GM23338 (cell line): ENCODE results near the gene FAXC. TPM values are rescaled to one million over a fixed set of nuclear protein-coding genes. Genes with fewer than 3 reads are reported as not detected.
A peak's percentile ranks its signal among the peaks of the same experiment; 100 is the strongest.

Experiments
- ATAC-seq: fragments of 200-7000 bp; cut with Tn5 transposase; 3 replicates; pipeline ENCODE4 v1.9.1; 2020
- DNase-seq: peaks from one replicate; pipeline ENCODE4 v3.0.0-alpha.2; 2015; ENCODE audit warnings: low spot score
- H2AFZ ChIP-seq: fragments of 200-600 bp; sonication (generic); 2 replicates; pipeline ENCODE4 v1.8.0; 2016; ENCODE audit warnings: antibody characterized with exemption, mild to moderate bottlenecking, moderate library complexity
- H3F3A ChIP-seq: fragments of 200-600 bp; sonication (generic); replicated peaks from 2 replicates; pipeline ENCODE4 v1.8.0; 2017; ENCODE audit warnings: antibody characterized with exemption, mixed run types, low read depth
- H3K27ac ChIP-seq: fragments of 200-600 bp; sonication (generic); 2 replicates; pipeline ENCODE4 v1.6.1; 2016; ENCODE audit warnings: low read depth
- H3K27me3 ChIP-seq: fragments of 200-600 bp; sonication (generic); 2 replicates; pipeline ENCODE4 v1.8.0; 2016; ENCODE audit warnings: mild to moderate bottlenecking, mixed run types, moderate library complexity; ENCODE audit not compliant: insufficient read depth
- H3K36me3 ChIP-seq: fragments of 200-600 bp; sonication (generic); 2 replicates; pipeline ENCODE4 v1.8.0; 2016; ENCODE audit warnings: mild to moderate bottlenecking; ENCODE audit not compliant: insufficient read depth
- H3K4me1 ChIP-seq: fragments of 200-600 bp; sonication (generic); 2 replicates; pipeline ENCODE4 v1.8.0; 2016; ENCODE audit warnings: mild to moderate bottlenecking, moderate library complexity; ENCODE audit not compliant: insufficient read depth
- H3K4me2 ChIP-seq: fragments of 200-600 bp; sonication (generic); 2 replicates; pipeline ENCODE4 v1.7.1; 2017; ENCODE audit warnings: mixed run types
- H3K4me3 ChIP-seq: fragments of 200-600 bp; sonication (generic); 2 replicates; pipeline ENCODE4 v1.6.1; 2016; ENCODE audit warnings: mixed run types
- H3K79me2 ChIP-seq: fragments of 200-600 bp; sonication (generic); replicated peaks from 2 replicates; pipeline ENCODE4 v1.8.0; 2017; ENCODE audit warnings: mild to moderate bottlenecking; ENCODE audit not compliant: insufficient read depth
- H3K9me2 ChIP-seq: fragments of 200-600 bp; sonication (generic); 2 replicates; pipeline ENCODE4 v1.8.0; 2017; ENCODE audit not compliant: insufficient read depth
- H4K20me1 ChIP-seq: fragments of 200-600 bp; sonication (generic); replicated peaks from 2 replicates; pipeline ENCODE4 v1.8.0; 2017; ENCODE audit warnings: mild to moderate bottlenecking; ENCODE audit not compliant: insufficient read depth
- H3K27ac Mint-ChIP-seq: 2 replicates; pipeline ENCODE4 v1.8.0; 2020; ENCODE audit warnings: inconsistent platforms, mild to moderate bottlenecking, moderate library complexity, mixed read lengths
- H3K27me3 Mint-ChIP-seq: 3 replicates; pipeline ENCODE4 v1.8.0; 2022; ENCODE audit warnings: low read depth, mild to moderate bottlenecking, moderate library complexity, mixed read lengths, inconsistent platforms; ENCODE audit not compliant: insufficient read depth, poor library complexity
- H3K36me3 Mint-ChIP-seq: 3 replicates; pipeline ENCODE4 v1.8.0; 2021; ENCODE audit warnings: low read depth, mild to moderate bottlenecking, inconsistent platforms, moderate library complexity, mixed read lengths
- H3K4me1 Mint-ChIP-seq: 3 replicates; pipeline ENCODE4 v1.8.0; 2020; ENCODE audit warnings: mild to moderate bottlenecking, inconsistent platforms, mixed read lengths
- H3K4me3 Mint-ChIP-seq: 3 replicates; pipeline ENCODE4 v1.8.0; 2021; ENCODE audit warnings: moderate library complexity, mild to moderate bottlenecking, inconsistent platforms, mixed read lengths
- H3K9me3 Mint-ChIP-seq: 3 replicates; pipeline ENCODE4 v1.8.0; 2020; ENCODE audit warnings: moderate library complexity, mild to moderate bottlenecking, inconsistent platforms, mixed read lengths
- EZH2 ChIP-seq: fragments of 200-600 bp; sonication (generic); IDR thresholded peaks from one replicate; pipeline ENCODE4 v1.8.0; 2017; ENCODE audit warnings: antibody characterized with exemption, mild to moderate bottlenecking, low read depth; ENCODE audit not compliant: unreplicated experiment
- EZH2phosphoT487 ChIP-seq: fragments of 200-600 bp; sonication (generic); IDR thresholded peaks from one replicate; pipeline ENCODE4 v1.8.1; 2018; ENCODE audit warnings: antibody characterized with exemption; ENCODE audit not compliant: unreplicated experiment
- JUNB ChIP-seq: IDR thresholded peaks from one replicate; pipeline ENCODE4 v1.6.1; 2016; ENCODE audit warnings: antibody characterized with exemption; ENCODE audit not compliant: unreplicated experiment
- NANOG ChIP-seq: IDR thresholded peaks from 2 replicates; pipeline ENCODE4 v1.6.1; 2016; ENCODE audit warnings: antibody characterized with exemption, borderline replicate concordance
- ZNF331 ChIP-seq: fragments of 250-450 bp; sonication (Bioruptor Pico); IDR thresholded peaks from 2 replicates; pipeline ENCODE4 v1.5.0; 2020; ENCODE audit warnings: low read depth, mild to moderate bottlenecking, moderate library complexity
- polyA plus RNA-seq: library from polyadenylated mRNA; unstranded; fragments of >200 nt; fragmentation: Nextera tagmentation; extraction: Ambion mirVana; gene quantifications from 2 replicates; pipeline ENCODE4 v1.2.1, GENCODE V29; 2016
- total RNA-seq: library from RNA; depleted of rRNA; stranded (reverse); fragments of >200 nt; shearing (Covaris generic); gene quantifications from 2 replicates; pipeline ENCODE4 v1.2.3, GENCODE V29; 2014
- TF ChIP-seq, protein P1 (sequence below), 2 experiments: fragments of 200-600 bp in 1 of 2; sonication (generic) in 1 of 2; conservative IDR thresholded peaks; 2 replicates each; pipeline versions ENCODE4 v1.5.1 to v1.6.1; 2016 to 2017; ENCODE audit warnings: antibody characterized with exemption in 2 of 2, low read depth in 2 of 2, mild to moderate bottlenecking in 2 of 2, moderate library complexity in 1 of 2
- TF ChIP-seq, protein P2 (sequence below): IDR thresholded peaks from one replicate; pipeline ENCODE4 v1.6.1; 2018; ENCODE audit warnings: antibody characterized with exemption; ENCODE audit not compliant: unreplicated experiment
- TF ChIP-seq, protein P3 (sequence below): IDR thresholded peaks from 2 replicates; pipeline ENCODE4 v1.6.1; 2016; ENCODE audit warnings: antibody characterized with exemption

Gene FAXC
- total and polyA plus RNA-seq, 2 experiments from 2014 or later: 10.5 to 15.2 TPM

- Histone ChIP-seq H3K27ac (no peak overlapping the region), H3K9me2 (peaks cover 10% of the 10 kb centered on the region; the same call in 1 of the 2 replicates), H2AFZ (peak overlapping the region; percentile 86), H3F3A (no peaks in the 10 kb centered on the region), H3K27me3 (no peaks in the 10 kb centered on the region), H4K20me1 (no peaks in the 10 kb centered on the region), H3K4me1 (no peaks in the 10 kb centered on the region), H3K79me2 (no peaks in the 10 kb centered on the region), H3K4me3 (no peak overlapping the region), H3K36me3 (no peaks in the 10 kb centered on the region), H3K4me2 (no peak overlapping the region)
- H3K4me1 Mint-ChIP-seq: peaks cover 4% of the 10 kb centered on the region; the same call in 2 of the 3 replicates
- H3K4me3 Mint-ChIP-seq: no peak overlapping the region
- 0 out of 2 replicates have a peak overlapping the region, but pooled peaks have one; percentile 63 for H3K27ac Mint-ChIP-seq
- ATAC-seq (peak; percentile 68), DNase-seq (peak; percentile 74)
- no peaks in the 10 kb centered on the region for H3K36me3 Mint-ChIP-seq
- peaks cover 4% of the 10 kb centered on the region for H3K27me3 Mint-ChIP-seq
- TF ChIP-seq NANOG (no peak), ZNF331 (CRISPR knock-in tag) (no peak), JUNB (no peak), EZH2 (no peak)
- TF ChIP-seq, protein P1, sequence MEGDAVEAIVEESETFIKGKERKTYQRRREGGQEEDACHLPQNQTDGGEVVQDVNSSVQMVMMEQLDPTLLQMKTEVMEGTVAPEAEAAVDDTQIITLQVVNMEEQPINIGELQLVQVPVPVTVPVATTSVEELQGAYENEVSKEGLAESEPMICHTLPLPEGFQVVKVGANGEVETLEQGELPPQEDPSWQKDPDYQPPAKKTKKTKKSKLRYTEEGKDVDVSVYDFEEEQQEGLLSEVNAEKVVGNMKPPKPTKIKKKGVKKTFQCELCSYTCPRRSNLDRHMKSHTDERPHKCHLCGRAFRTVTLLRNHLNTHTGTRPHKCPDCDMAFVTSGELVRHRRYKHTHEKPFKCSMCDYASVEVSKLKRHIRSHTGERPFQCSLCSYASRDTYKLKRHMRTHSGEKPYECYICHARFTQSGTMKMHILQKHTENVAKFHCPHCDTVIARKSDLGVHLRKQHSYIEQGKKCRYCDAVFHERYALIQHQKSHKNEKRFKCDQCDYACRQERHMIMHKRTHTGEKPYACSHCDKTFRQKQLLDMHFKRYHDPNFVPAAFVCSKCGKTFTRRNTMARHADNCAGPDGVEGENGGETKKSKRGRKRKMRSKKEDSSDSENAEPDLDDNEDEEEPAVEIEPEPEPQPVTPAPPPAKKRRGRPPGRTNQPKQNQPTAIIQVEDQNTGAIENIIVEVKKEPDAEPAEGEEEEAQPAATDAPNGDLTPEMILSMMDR (conservative IDR thresholded peaks at IDR 0.05; ENCODE audit: low read depth in 2 of 2): peak; percentile 69 to 82
- TF ChIP-seq, protein P2, sequence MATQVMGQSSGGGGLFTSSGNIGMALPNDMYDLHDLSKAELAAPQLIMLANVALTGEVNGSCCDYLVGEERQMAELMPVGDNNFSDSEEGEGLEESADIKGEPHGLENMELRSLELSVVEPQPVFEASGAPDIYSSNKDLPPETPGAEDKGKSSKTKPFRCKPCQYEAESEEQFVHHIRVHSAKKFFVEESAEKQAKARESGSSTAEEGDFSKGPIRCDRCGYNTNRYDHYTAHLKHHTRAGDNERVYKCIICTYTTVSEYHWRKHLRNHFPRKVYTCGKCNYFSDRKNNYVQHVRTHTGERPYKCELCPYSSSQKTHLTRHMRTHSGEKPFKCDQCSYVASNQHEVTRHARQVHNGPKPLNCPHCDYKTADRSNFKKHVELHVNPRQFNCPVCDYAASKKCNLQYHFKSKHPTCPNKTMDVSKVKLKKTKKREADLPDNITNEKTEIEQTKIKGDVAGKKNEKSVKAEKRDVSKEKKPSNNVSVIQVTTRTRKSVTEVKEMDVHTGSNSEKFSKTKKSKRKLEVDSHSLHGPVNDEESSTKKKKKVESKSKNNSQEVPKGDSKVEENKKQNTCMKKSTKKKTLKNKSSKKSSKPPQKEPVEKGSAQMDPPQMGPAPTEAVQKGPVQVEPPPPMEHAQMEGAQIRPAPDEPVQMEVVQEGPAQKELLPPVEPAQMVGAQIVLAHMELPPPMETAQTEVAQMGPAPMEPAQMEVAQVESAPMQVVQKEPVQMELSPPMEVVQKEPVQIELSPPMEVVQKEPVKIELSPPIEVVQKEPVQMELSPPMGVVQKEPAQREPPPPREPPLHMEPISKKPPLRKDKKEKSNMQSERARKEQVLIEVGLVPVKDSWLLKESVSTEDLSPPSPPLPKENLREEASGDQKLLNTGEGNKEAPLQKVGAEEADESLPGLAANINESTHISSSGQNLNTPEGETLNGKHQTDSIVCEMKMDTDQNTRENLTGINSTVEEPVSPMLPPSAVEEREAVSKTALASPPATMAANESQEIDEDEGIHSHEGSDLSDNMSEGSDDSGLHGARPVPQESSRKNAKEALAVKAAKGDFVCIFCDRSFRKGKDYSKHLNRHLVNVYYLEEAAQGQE: no peak
- H3K9me3 Mint-ChIP-seq: no peaks in the 10 kb centered on the region
Observed at GRCh38 chr6:99241905-99242534, 107.5 kb downstream of the FAXC start.

DNA sequence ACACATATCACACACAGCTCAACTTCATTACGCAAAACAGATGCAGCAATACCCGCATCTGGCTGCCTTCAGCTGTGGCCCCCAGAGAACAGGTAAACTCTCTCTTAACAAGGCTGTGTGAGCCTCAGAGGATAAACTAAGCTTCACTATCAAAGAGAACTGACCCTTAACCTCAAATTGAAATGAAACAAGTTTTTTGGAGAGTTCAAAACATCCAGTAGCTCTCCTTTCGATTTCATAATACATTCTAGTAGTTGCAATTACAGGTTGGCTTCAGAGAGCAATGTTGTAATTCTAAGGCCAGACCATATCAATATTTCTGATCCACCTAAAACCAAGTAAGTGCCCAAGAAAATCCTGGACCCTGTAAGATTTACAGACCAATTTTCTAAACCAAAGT, 113.5 kb downstream of the FAXC start:
- Mint-ChIP-seq H3K9me3 (no peaks in the 10 kb centered on the region), H3K36me3 (no peaks in the 10 kb centered on the region), H3K4me3 (no peak overlapping the region), H3K4me1 (no peaks in the 10 kb centered on the region), H3K27ac (no peak overlapping the region), H3K27me3 (peaks cover 5% of the 10 kb centered on the region)
- TF ChIP-seq, protein P3, sequence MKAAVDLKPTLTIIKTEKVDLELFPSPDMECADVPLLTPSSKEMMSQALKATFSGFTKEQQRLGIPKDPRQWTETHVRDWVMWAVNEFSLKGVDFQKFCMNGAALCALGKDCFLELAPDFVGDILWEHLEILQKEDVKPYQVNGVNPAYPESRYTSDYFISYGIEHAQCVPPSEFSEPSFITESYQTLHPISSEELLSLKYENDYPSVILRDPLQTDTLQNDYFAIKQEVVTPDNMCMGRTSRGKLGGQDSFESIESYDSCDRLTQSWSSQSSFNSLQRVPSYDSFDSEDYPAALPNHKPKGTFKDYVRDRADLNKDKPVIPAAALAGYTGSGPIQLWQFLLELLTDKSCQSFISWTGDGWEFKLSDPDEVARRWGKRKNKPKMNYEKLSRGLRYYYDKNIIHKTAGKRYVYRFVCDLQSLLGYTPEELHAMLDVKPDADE: no peak
- no peak for TF ChIP-seq EZH2phosphoT487
- H2AFZ ChIP-seq: no peak overlapping the region
- no peak overlapping the region for H3K4me3 ChIP-seq
- H3K36me3 ChIP-seq: no peaks in the 10 kb centered on the region
- H3K27me3 ChIP-seq: no peaks in the 10 kb centered on the region
- H3K9me2 ChIP-seq: peaks cover 10% of the 10 kb centered on the region; the same call in 1 of the 2 replicates
- no peak for DNase-seq
- no peaks in the 10 kb centered on the region for H3K79me2 ChIP-seq
- H3K4me1 ChIP-seq: no peaks in the 10 kb centered on the region
- no peak overlapping the region for H3K4me2 ChIP-seq
- H4K20me1 ChIP-seq: no peaks in the 10 kb centered on the region
- H3K27ac ChIP-seq: no peak overlapping the region
- ATAC-seq: no peak
- H3F3A ChIP-seq: no peaks in the 10 kb centered on the region
